DND-41 (cell line): ENCODE data around the gene LY6G6C.

ENCODE experiments used
- ATAC-seq: fragments of 200-7000 bp; cut with Tn5 transposase; 3 replicates; pipeline ENCODE4 v1.9.1; 2021; ENCODE audit warnings: low read depth; ENCODE audit not compliant: insufficient read depth
- DNase-seq: peaks from one replicate; pipeline ENCODE4 v3.0.0-alpha.2; 2020
- H2AFZ ChIP-seq: 2 replicates; pipeline ENCODE4 v1.6.0; 2012; ENCODE audit warnings: low read depth, low read length
- H3K27ac ChIP-seq: 2 replicates; pipeline ENCODE4 v1.5.1; 2012; ENCODE audit warnings: low read length, inconsistent platforms
- H3K27me3 ChIP-seq: fragments of 200-600 bp; sonication (generic); 2 replicates; pipeline ENCODE4 v1.6.0; 2012; ENCODE audit warnings: low read length, mild to moderate bottlenecking, inconsistent platforms; ENCODE audit not compliant: insufficient read depth, poor library complexity
- H3K36me3 ChIP-seq: 2 replicates; pipeline ENCODE4 v1.5.1; 2012; ENCODE audit warnings: low read length, inconsistent platforms; ENCODE audit not compliant: insufficient read depth
- H3K4me1 ChIP-seq: 2 replicates; pipeline ENCODE4 v1.5.1; 2012; ENCODE audit warnings: mild to moderate bottlenecking, low read length; ENCODE audit not compliant: insufficient read depth
- H3K4me2 ChIP-seq: 2 replicates; pipeline ENCODE4 v1.6.0; 2012; ENCODE audit warnings: mild to moderate bottlenecking, moderate library complexity, low read length, inconsistent platforms; ENCODE audit not compliant: insufficient read depth
- H3K4me3 ChIP-seq, 2 experiments: fragments of 200-600 bp in 1 of 2; shearing (Covaris generic) in 1 of 2; 2 replicates each; pipeline ENCODE4 v1.5.1; 2012 to 2016; ENCODE audit warnings: inconsistent platforms in 2 of 2, low read length in 2 of 2, mild to moderate bottlenecking in 2 of 2, low read depth in 1 of 2, moderate library complexity in 1 of 2
- H3K79me2 ChIP-seq: 2 replicates; pipeline ENCODE4 v1.6.0; 2012; ENCODE audit warnings: low read length, inconsistent platforms; ENCODE audit not compliant: insufficient read depth
- H3K9ac ChIP-seq: 2 replicates; pipeline ENCODE4 v1.6.0; 2012; ENCODE audit warnings: low read depth, mild to moderate bottlenecking, inconsistent platforms, low read length, moderate library complexity
- H3K9me3 ChIP-seq: 2 replicates; pipeline ENCODE4 v1.5.1; 2012; ENCODE audit warnings: low read length, moderate library complexity, mild to moderate bottlenecking, inconsistent platforms; ENCODE audit not compliant: insufficient read depth, severe bottlenecking
- H4K20me1 ChIP-seq: 2 replicates; pipeline ENCODE4 v1.6.0; 2012; ENCODE audit warnings: low read length; ENCODE audit not compliant: insufficient read depth
- CTCF ChIP-seq: IDR thresholded peaks from 2 replicates; pipeline ENCODE4 v1.5.1; 2012; ENCODE audit warnings: borderline replicate concordance, low read length, moderate library complexity, mild to moderate bottlenecking; ENCODE audit not compliant: poor library complexity, severe bottlenecking; ENCODE audit errors: extremely low read depth
- EZH2 ChIP-seq: IDR thresholded peaks from 3 replicates; pipeline ENCODE4 v1.6.1; 2012; ENCODE audit warnings: borderline replicate concordance, low read depth, mild to moderate bottlenecking, moderate library complexity, low read length, inconsistent platforms; ENCODE audit not compliant: severe bottlenecking

Gene LY6G6C

GRCh38 chr6:31768363-31769257 is 47.1 kb upstream of the LY6G6C start:
- H3K9me3 ChIP-seq, result no peaks in the 10 kb centered on the region
- H3K9ac ChIP-seq, result no peak overlapping the region
- no peak overlapping the region for H2AFZ ChIP-seq
- ATAC-seq, result no peak
- H3K4me2 ChIP-seq, result no peak overlapping the region
- no peak overlapping the region for H3K27ac ChIP-seq
- H3K27me3 ChIP-seq, result no peaks in the 10 kb centered on the region
- DNase-seq, result no peak
- peaks cover 7% of the 10 kb centered on the region for H3K36me3 ChIP-seq
- H3K79me2 ChIP-seq, result no peaks in the 10 kb centered on the region
- no peak overlapping the region for H3K4me3 ChIP-seq
- H4K20me1 ChIP-seq, result 0 out of 2 replicates have a peak, but pooled peaks cover under 1% of the 10 kb centered on the region
- peaks cover 16% of the 10 kb centered on the region for H3K4me1 ChIP-seq
- TF ChIP-seq CTCF (no peak), EZH2 (no peak)

- Histone ChIP-seq H3K9me3 (no peaks in the 10 kb centered on the region), H3K9ac (no peak overlapping the region), H4K20me1 (peaks cover 4% of the 10 kb centered on the region; the same call in 1 of the 2 replicates), H3K4me2 (no peak overlapping the region), H3K27ac (no peak overlapping the region), H3K4me3 (no peak overlapping the region), H3K27me3 (no peaks in the 10 kb centered on the region), H3K36me3 (peaks cover 22% of the 10 kb centered on the region), H2AFZ (no peak overlapping the region), H3K79me2 (no peaks in the 10 kb centered on the region), H3K4me1 (peaks cover 4% of the 10 kb centered on the region; the same call in 1 of the 2 replicates)
- no peak for DNase-seq
- no peak for TF ChIP-seq CTCF
- no peak for TF ChIP-seq EZH2
- ATAC-seq, result no peak
Measured at GRCh38 chr6:31767096-31767645, 45.6 kb upstream of the LY6G6C start.

GRCh38 chr6:31765910-31766794 is 44.6 kb upstream of the LY6G6C start:
- no peak overlapping the region for H3K9ac ChIP-seq
- no peak overlapping the region for H3K27ac ChIP-seq

More at GRCh38 chr6:31765910-31766794, 44.6 kb upstream of the LY6G6C start:
- H2AFZ ChIP-seq, result no peak overlapping the region
- no peaks in the 10 kb centered on the region for H3K27me3 ChIP-seq
- ATAC-seq (no peak), DNase-seq (no peak)
- no peaks in the 10 kb centered on the region for H3K9me3 ChIP-seq
- no peaks in the 10 kb centered on the region for H3K79me2 ChIP-seq
- no peaks in the 10 kb centered on the region for H3K4me1 ChIP-seq
- H3K4me2 ChIP-seq, result no peak overlapping the region
- peaks cover 32% of the 10 kb centered on the region for H3K36me3 ChIP-seq
- TF ChIP-seq EZH2, result no peak
- TF ChIP-seq CTCF, result no peak
- H4K20me1 ChIP-seq, result peaks cover 4% of the 10 kb centered on the region; the same call in 1 of the 2 replicates
- no peak overlapping the region for H3K4me3 ChIP-seq
